ENCODE results near the gene TTC7B. TPM values are rescaled to one million over a fixed set of nuclear protein-coding genes. Genes with fewer than 3 reads are reported as not detected.
A peak's percentile ranks its signal among the peaks of the same experiment; 100 is the strongest.

Gene TTC7B
- total and polyA plus RNA-seq, 12 donors: 10.0 to 58.4 (median 24.7) TPM

- Histone ChIP-seq H3K36me3 (replicated peaks in 1 of 2) (no peaks in the 10 kb centered on the region), H3K4me3 (no peak overlapping the region), H3K27me3 (no peaks in the 10 kb centered on the region), H3K9me3 (replicated peaks in 1 of 3) (no peaks in the 10 kb centered on the region), H3K27ac (no peak overlapping the region), H3K4me1 (replicated peaks in 1 of 2) (no peaks in the 10 kb centered on the region)
- intact Hi-C loops (cut with DNase I): loop anchor here in 1 of 2 donors (10.0 kb wide), 1 partner anchor 445 kb away; no protein-coding TSS in a partner anchor
- DNase-seq: no peak
- TF ChIP-seq POLR2A (IDR thresholded peaks at IDR 0.05): no peak
- no peak for TF ChIP-seq CTCF (IDR thresholded peaks at IDR 0.05)
These were observed 66.0 kb downstream of the TTC7B start for GRCh38 chr14:90750191-90750590.

- intact Hi-C loops (cut with DNase I): no loop called here
- TF ChIP-seq POLR2A (IDR thresholded peaks at IDR 0.05): no peak
- no peak for TF ChIP-seq CTCF (IDR thresholded peaks at IDR 0.05)
These were observed 68.3 kb downstream of the TTC7B start for GRCh38 chr14:90747909-90748308.

GRCh38 chr14:90743826-90744225 is 72.4 kb downstream of the TTC7B start:
- Histone ChIP-seq H3K27me3 (no peaks in the 10 kb centered on the region), H3K9me3 (replicated peaks in 1 of 3) (no peaks in the 10 kb centered on the region), H3K27ac (peak overlapping the region in 2 of 5 donors; percentile 41 to 58), H3K4me3 (no peak overlapping the region), H3K36me3 (replicated peaks in 1 of 2) (no peaks in the 10 kb centered on the region), H3K4me1 (replicated peaks in 1 of 2) (peaks cover 11 to 29% of the 10 kb centered on the region in 2 donors)
- 84 to 90% (median 87%) methylated on average over 9 to 10 of the region's 10 CpGs for WGBS, 4 donors
- DNase-seq: no peak
- intact Hi-C loops (cut with DNase I): no loop called here
- TF ChIP-seq POLR2A (IDR thresholded peaks at IDR 0.05): no peak
- no peak for TF ChIP-seq CTCF (IDR thresholded peaks at IDR 0.05)

More at GRCh38 chr14:90747909-90748308, 68.3 kb downstream of the TTC7B start:
- no peaks in the 10 kb centered on the region for H3K36me3 ChIP-seq (replicated peaks in 1 of 2)
- no peaks in the 10 kb centered on the region for H3K27me3 ChIP-seq
- H3K4me1 ChIP-seq (replicated peaks in 1 of 2): peaks cover 11 to 12% of the 10 kb centered on the region in 2 donors
- no peak overlapping the region for H3K4me3 ChIP-seq
- no peaks in the 10 kb centered on the region for H3K9me3 ChIP-seq (replicated peaks in 1 of 3)
- no peak overlapping the region for H3K27ac ChIP-seq
- DNase-seq: no peak

- Histone ChIP-seq H3K4me1 (replicated peaks in 1 of 2) (peaks cover 11 to 29% of the 10 kb centered on the region in 2 donors), H3K36me3 (replicated peaks in 1 of 2) (no peaks in the 10 kb centered on the region), H3K27ac (peak overlapping the region in 3 of 5 donors; percentile 32 to 58 (median 41)), H3K27me3 (no peaks in the 10 kb centered on the region), H3K9me3 (replicated peaks in 1 of 3) (no peaks in the 10 kb centered on the region), H3K4me3 (no peak overlapping the region)
- TF ChIP-seq CTCF (IDR thresholded peaks at IDR 0.05) (no peak), POLR2A (IDR thresholded peaks at IDR 0.05) (no peak)
- WGBS, 4 donors: 23 to 34% (median 24%) methylated on average over 3 of the region's 3 CpGs
- peak in 1 of 7 donors; percentile 23 for DNase-seq
- intact Hi-C loops (cut with DNase I): no loop called here
These were observed 72.8 kb downstream of the TTC7B start for GRCh38 chr14:90743425-90743824.

All from adrenal gland (tissue), 12 donors.